Measurements from ENCODE around the gene C3orf49.

DNA sequence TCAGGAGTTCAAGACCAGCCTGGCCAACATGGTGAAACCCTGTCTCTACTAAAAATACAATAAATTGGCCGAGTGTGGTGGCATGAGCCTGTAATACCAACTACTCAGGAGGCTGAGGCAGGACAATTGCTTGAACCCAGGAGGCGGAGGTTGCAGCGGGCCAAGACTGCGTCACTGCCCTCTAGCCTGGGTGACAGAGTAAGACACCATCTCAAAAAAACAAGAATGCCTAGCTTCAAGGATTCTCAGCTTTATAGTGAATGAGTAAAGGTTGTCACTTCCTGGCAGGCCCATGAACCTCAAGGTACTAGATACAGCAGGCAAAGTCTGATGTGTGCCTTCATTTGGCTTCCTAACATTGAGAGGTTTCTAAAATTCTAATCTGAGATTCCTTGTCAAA is 30.1 kb downstream of the C3orf49 start:
- TF ChIP-seq, protein P1, sequence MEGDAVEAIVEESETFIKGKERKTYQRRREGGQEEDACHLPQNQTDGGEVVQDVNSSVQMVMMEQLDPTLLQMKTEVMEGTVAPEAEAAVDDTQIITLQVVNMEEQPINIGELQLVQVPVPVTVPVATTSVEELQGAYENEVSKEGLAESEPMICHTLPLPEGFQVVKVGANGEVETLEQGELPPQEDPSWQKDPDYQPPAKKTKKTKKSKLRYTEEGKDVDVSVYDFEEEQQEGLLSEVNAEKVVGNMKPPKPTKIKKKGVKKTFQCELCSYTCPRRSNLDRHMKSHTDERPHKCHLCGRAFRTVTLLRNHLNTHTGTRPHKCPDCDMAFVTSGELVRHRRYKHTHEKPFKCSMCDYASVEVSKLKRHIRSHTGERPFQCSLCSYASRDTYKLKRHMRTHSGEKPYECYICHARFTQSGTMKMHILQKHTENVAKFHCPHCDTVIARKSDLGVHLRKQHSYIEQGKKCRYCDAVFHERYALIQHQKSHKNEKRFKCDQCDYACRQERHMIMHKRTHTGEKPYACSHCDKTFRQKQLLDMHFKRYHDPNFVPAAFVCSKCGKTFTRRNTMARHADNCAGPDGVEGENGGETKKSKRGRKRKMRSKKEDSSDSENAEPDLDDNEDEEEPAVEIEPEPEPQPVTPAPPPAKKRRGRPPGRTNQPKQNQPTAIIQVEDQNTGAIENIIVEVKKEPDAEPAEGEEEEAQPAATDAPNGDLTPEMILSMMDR (IDR thresholded peaks at IDR 0.05) = no peak
- TF ChIP-seq POLR2AphosphoS5 (IDR thresholded peaks at IDR 0.05) = no peak
